Testis (tissue), 3 donors: ENCODE measurements around the gene DTL. TPM values are rescaled to one million over a fixed set of nuclear protein-coding genes. Genes with fewer than 3 reads are reported as not detected.

Experiments
- DNase-seq: peaks from one replicate; pipeline ENCODE4 v3.0.0-alpha.2; 2019
- H3K27ac ChIP-seq, 2 donors: fragments of 200-600 bp; sonication (generic); one replicate each; pipeline ENCODE4 v1.5.1; 2019
- H3K27me3 ChIP-seq: fragments of 200-600 bp; sonication (generic); one replicate; pipeline ENCODE4 v1.5.1; 2019
- H3K36me3 ChIP-seq: fragments of 200-600 bp; sonication (generic); one replicate; pipeline ENCODE4 v1.5.1; 2017; ENCODE audit warnings: low read depth; ENCODE audit errors: missing control alignments
- H3K4me1 ChIP-seq: fragments of 200-600 bp; sonication (generic); one replicate; pipeline ENCODE4 v1.5.1; 2019
- H3K4me3 ChIP-seq, 2 donors: fragments of 200-600 bp; sonication (generic); one replicate each; pipeline ENCODE4 v1.5.1; 2017 to 2019
- H3K9me3 ChIP-seq: fragments of 200-600 bp; sonication (generic); one replicate; pipeline ENCODE4 v1.5.1; 2017
- CTCF ChIP-seq, 3 experiments: fragments of 450-650 bp in 2 of 3; fragments of 200-600 bp in 1 of 3; sonication (generic) in 1 of 3; IDR thresholded peaks; one replicate each; pipeline ENCODE4 v1.5.1; 2016 to 2019; ENCODE audit warnings: antibody characterized with exemption in 3 of 3, mild to moderate bottlenecking in 2 of 3, moderate library complexity in 1 of 3
- POLR2A ChIP-seq: fragments of 450-650 bp; IDR thresholded peaks from one replicate; pipeline ENCODE4 v1.6.1; 2017; ENCODE audit warnings: antibody characterized with exemption, mild to moderate bottlenecking, moderate library complexity
- WGBS, 2 donors: methylation state at CpG; one replicate each; pipeline ENCODE4 v1.1.5; 2018; 5-methylcytosine and 5-hydroxymethylcytosine counted together
- intact Hi-C: fragments of 100-400 bp; cut with DNase I; formaldehyde crosslinking; loops from one replicate; pipeline ENCODE4 v1.15.1; 2023; ENCODE audit warnings: low total_unique reads
- polyA plus RNA-seq: library from polyadenylated mRNA; stranded (reverse); fragments of 350-450 nt; fragmentation: Illumina TruSeq; extraction: RNeasy Lipid Tissue Mini Kit (QIAGEN cat#74804); gene quantifications from one replicate; pipeline ENCODE4 v1.2.3, GENCODE V29; 2014; ENCODE audit warnings: low read depth, low replicate concordance; ENCODE audit not compliant: insufficient read depth
- total RNA-seq, 2 donors: library from RNA; depleted of rRNA; stranded (reverse); fragments of >200 nt; gene quantifications; one replicate each; pipeline ENCODE4 v1.2.3, GENCODE V29; 2016

DTL gene
- total and polyA plus RNA-seq, 3 donors from 2014 or later, result 25.3 to 45.1 (median 25.4) TPM

GRCh38 chr1:212139526-212140135, 104.1 kb downstream of the DTL start:
- H3K9me3 ChIP-seq, result no peaks in the 10 kb centered on the region
- H3K36me3 ChIP-seq, result no peaks in the 10 kb centered on the region
- no peak for TF ChIP-seq POLR2A
- TF ChIP-seq CTCF (IDR thresholded peaks at IDR 0.05), result no peak
- intact Hi-C loops, result no loop called here
- WGBS, 2 donors, result 78 to 82% methylated on average over 3 of the region's 3 CpGs
- no peak overlapping the region for H3K4me3 ChIP-seq
- no peak overlapping the region for H3K27ac ChIP-seq
- DNase-seq, result no peak
- no peaks in the 10 kb centered on the region for H3K27me3 ChIP-seq
- H3K4me1 ChIP-seq, result no peaks in the 10 kb centered on the region

- DNase-seq, result no peak
- Histone ChIP-seq H3K36me3 (no peaks in the 10 kb centered on the region), H3K4me1 (no peaks in the 10 kb centered on the region), H3K27ac (no peak overlapping the region), H3K27me3 (no peaks in the 10 kb centered on the region), H3K4me3 (no peak overlapping the region), H3K9me3 (no peaks in the 10 kb centered on the region)
- TF ChIP-seq CTCF (IDR thresholded peaks at IDR 0.05), result no peak
- TF ChIP-seq POLR2A, result no peak
- 83 to 91% methylated on average over 4 of the region's 4 CpGs for WGBS, 2 donors
- intact Hi-C loops, result no loop called here
These were observed 105.9 kb downstream of the DTL start for GRCh38 chr1:212141404-212141803.

- H3K27me3 ChIP-seq, result no peaks in the 10 kb centered on the region
- H3K27ac ChIP-seq, result no peak overlapping the region
- intact Hi-C loops, result no loop called here
- no peak overlapping the region for H3K4me3 ChIP-seq
- H3K9me3 ChIP-seq, result no peaks in the 10 kb centered on the region
- no peak for TF ChIP-seq CTCF (IDR thresholded peaks at IDR 0.05)
- TF ChIP-seq POLR2A, result no peak
- WGBS, 2 donors, result 100% methylated on average over 2 of the region's 2 CpGs
- H3K36me3 ChIP-seq, result no peaks in the 10 kb centered on the region
- DNase-seq, result no peak
- no peaks in the 10 kb centered on the region for H3K4me1 ChIP-seq
These were observed 107.5 kb downstream of the DTL start for GRCh38 chr1:212142883-212143530.

- intact Hi-C loops, result no loop called here
- Histone ChIP-seq H3K27ac (no peak overlapping the region), H3K4me1 (no peaks in the 10 kb centered on the region), H3K9me3 (no peaks in the 10 kb centered on the region), H3K36me3 (no peaks in the 10 kb centered on the region), H3K27me3 (no peaks in the 10 kb centered on the region), H3K4me3 (no peak overlapping the region)
- WGBS, 2 donors, result 79 to 90% methylated on average over 6 to 7 of the region's 7 CpGs
- DNase-seq, result no peak
- TF ChIP-seq POLR2A (no peak), CTCF (IDR thresholded peaks at IDR 0.05) (no peak)
These were observed 112.1 kb downstream of the DTL start for GRCh38 chr1:212147581-212148033.

GRCh38 chr1:212149566-212149965, 114.0 kb downstream of the DTL start:
- no peak for TF ChIP-seq CTCF (IDR thresholded peaks at IDR 0.05)
- no peak for TF ChIP-seq POLR2A
- DNase-seq, result no peak
- 92 to 98% methylated on average over 4 of the region's 4 CpGs for WGBS, 2 donors
- Histone ChIP-seq H3K36me3 (no peaks in the 10 kb centered on the region), H3K4me1 (no peaks in the 10 kb centered on the region), H3K9me3 (no peaks in the 10 kb centered on the region), H3K27me3 (no peaks in the 10 kb centered on the region), H3K4me3 (no peak overlapping the region), H3K27ac (no peak overlapping the region)
- intact Hi-C loops, result no loop called here
